ENCODE results near the gene RPL21. TPM values are rescaled to one million over a fixed set of nuclear protein-coding genes. Genes with fewer than 3 reads are reported as not detected.

The RPL21 gene
- total RNA-seq, 1 experiment from 2014 or later: 986 TPM

DNA sequence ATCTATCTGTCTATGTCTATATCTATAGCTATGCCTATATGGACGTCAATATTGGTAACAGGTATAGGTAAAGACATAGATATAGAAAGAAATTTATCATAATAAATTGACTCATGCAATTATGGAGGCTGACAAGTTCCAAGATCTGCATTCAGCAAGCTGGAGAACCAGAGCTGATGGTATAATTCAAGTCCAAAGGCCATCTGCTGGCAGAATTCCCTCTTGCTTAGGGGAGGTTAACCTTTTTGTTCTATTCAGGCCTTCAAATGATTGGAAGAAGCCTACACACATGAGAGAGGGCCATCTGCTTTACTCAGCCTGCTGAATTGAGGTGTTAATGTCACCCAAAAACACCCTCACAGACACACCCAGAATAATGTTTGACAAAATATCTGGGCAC lies 30.1 kb downstream of the RPL21 start:
- H3K27ac ChIP-seq (ENCODE audit: low read depth, low read length, poor library complexity, severe bottlenecking): no peak overlapping the region
- H3K27me3 ChIP-seq (replicated peaks; ENCODE audit: insufficient read depth, low read depth, low read length, poor library complexity): no peaks in the 10 kb centered on the region
- TF ChIP-seq, protein P1, sequence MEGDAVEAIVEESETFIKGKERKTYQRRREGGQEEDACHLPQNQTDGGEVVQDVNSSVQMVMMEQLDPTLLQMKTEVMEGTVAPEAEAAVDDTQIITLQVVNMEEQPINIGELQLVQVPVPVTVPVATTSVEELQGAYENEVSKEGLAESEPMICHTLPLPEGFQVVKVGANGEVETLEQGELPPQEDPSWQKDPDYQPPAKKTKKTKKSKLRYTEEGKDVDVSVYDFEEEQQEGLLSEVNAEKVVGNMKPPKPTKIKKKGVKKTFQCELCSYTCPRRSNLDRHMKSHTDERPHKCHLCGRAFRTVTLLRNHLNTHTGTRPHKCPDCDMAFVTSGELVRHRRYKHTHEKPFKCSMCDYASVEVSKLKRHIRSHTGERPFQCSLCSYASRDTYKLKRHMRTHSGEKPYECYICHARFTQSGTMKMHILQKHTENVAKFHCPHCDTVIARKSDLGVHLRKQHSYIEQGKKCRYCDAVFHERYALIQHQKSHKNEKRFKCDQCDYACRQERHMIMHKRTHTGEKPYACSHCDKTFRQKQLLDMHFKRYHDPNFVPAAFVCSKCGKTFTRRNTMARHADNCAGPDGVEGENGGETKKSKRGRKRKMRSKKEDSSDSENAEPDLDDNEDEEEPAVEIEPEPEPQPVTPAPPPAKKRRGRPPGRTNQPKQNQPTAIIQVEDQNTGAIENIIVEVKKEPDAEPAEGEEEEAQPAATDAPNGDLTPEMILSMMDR (conservative IDR thresholded peaks at IDR 0.05; ENCODE audit: low read depth, low read length): no peak
- TF ChIP-seq EZH2 (IDR thresholded peaks at IDR 0.05; ENCODE audit: borderline replicate concordance, low read depth, low read length, poor library complexity, severe bottlenecking): no peak
- ChIA-PET POLR2A (ENCODE audit: low non-redundant PET) (no interaction called here), CTCF (no interaction called here)
- no peaks in the 10 kb centered on the region for H3K36me3 ChIP-seq (ENCODE audit: insufficient read depth, low read length, poor library complexity, severe bottlenecking)
- no peak overlapping the region for H3K4me3 ChIP-seq (ENCODE audit: low read depth, low read length, poor library complexity, severe bottlenecking)
- H3K4me1 ChIP-seq (ENCODE audit: insufficient read depth, low read length, poor library complexity, severe bottlenecking): no peaks in the 10 kb centered on the region
- intact Hi-C loops (cut with micrococcal nuclease; ENCODE audit: unreplicated experiment): no loop called here
- no TSS peak for BruUV-seq (replicated peaks)
- no peaks in the 10 kb centered on the region for H3K9me3 ChIP-seq (ENCODE audit: low read depth, low read length, poor library complexity, severe bottlenecking)
- no peak for DNase-seq (ENCODE audit: low spot score)

DNA sequence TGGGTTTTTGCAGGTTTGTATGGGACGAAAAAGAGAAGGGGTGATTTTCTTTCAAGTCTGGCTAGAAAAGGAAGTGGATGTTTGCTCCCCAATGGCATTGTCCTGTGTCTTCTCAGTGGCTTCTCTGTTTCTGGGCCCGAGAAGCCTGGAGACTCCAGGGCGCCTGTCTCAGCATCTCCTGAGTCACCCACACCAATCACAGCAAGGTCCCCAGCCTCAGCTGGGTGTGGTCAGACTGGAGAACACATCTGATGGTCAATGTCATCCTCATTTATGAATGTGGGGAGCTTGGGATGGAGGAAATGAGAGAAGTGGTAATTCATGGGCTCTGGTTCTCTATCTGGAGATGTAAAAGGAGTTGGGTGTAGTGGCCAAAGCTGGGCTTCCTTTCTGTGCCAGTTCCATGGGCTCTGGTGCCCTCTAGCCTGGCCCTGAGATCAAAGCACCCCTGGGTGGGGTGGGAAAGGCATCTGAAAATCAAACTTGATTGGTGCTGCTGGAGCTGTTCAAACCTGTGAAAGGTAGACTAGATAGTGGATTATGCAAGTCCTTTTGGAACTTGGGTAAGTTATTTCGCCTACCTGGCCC lies 32.6 kb downstream of the RPL21 start:
- CTCF ChIA-PET: no interaction called here
- DNase-seq (ENCODE audit: low spot score): no peak
- POLR2A ChIA-PET (ENCODE audit: low non-redundant PET): no interaction called here
- TF ChIP-seq EZH2 (IDR thresholded peaks at IDR 0.05; ENCODE audit: borderline replicate concordance, low read depth, low read length, poor library complexity, severe bottlenecking): no peak
- TF ChIP-seq, protein P1 (conservative IDR thresholded peaks at IDR 0.05; ENCODE audit: low read depth, low read length): peak; percentile 38
- no peaks in the 10 kb centered on the region for H3K4me1 ChIP-seq (ENCODE audit: insufficient read depth, low read length, poor library complexity, severe bottlenecking)
- no peak overlapping the region for H3K4me3 ChIP-seq (ENCODE audit: low read depth, low read length, poor library complexity, severe bottlenecking)
- H3K9me3 ChIP-seq (ENCODE audit: low read depth, low read length, poor library complexity, severe bottlenecking): no peaks in the 10 kb centered on the region
- H3K27me3 ChIP-seq (replicated peaks; ENCODE audit: insufficient read depth, low read depth, low read length, poor library complexity): no peaks in the 10 kb centered on the region
- no TSS peak for BruUV-seq (replicated peaks)
- no peak overlapping the region for H3K27ac ChIP-seq (ENCODE audit: low read depth, low read length, poor library complexity, severe bottlenecking)
- no peaks in the 10 kb centered on the region for H3K36me3 ChIP-seq (ENCODE audit: insufficient read depth, low read length, poor library complexity, severe bottlenecking)
- intact Hi-C loops (cut with micrococcal nuclease; ENCODE audit: unreplicated experiment): no loop called here

DNA sequence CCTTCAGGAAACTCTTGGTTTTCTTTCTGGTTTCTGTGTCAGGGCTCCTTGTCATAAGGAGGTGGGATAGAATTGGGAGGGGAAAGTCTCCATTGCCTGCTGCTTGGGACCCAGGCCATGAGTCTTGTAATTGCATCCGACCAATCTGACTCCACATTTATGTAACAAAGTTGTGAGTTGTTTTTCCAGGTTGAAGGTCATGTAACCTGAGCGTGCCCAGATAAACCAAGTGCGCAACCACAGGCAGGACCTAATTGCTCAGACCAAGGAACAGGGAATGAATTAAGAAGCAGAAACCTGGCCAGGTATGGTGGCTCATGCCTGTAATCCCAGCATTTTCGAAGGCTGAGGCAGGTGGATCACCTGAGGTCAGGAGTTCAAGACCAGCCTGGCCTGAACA lies 37.0 kb downstream of the RPL21 start:
- no peak overlapping the region for H3K4me3 ChIP-seq (ENCODE audit: low read depth, low read length, poor library complexity, severe bottlenecking)
- no TSS peak for BruUV-seq (replicated peaks)
- no peak for TF ChIP-seq EZH2 (IDR thresholded peaks at IDR 0.05; ENCODE audit: borderline replicate concordance, low read depth, low read length, poor library complexity, severe bottlenecking)
- TF ChIP-seq, protein P1 (conservative IDR thresholded peaks at IDR 0.05; ENCODE audit: low read depth, low read length): no peak
- no peak for DNase-seq (ENCODE audit: low spot score)
- H3K27ac ChIP-seq (ENCODE audit: low read depth, low read length, poor library complexity, severe bottlenecking): no peak overlapping the region
- peaks cover under 1% of the 10 kb centered on the region for H3K27me3 ChIP-seq (replicated peaks; ENCODE audit: insufficient read depth, low read depth, low read length, poor library complexity)
- POLR2A ChIA-PET (ENCODE audit: low non-redundant PET): interaction anchor here (0.6 kb wide), 1 partner anchor 26 kb away, joined by 3 read pairs; no protein-coding TSS in a partner anchor
- H3K4me1 ChIP-seq (ENCODE audit: insufficient read depth, low read length, poor library complexity, severe bottlenecking): no peaks in the 10 kb centered on the region
- CTCF ChIA-PET: no interaction called here
- no peaks in the 10 kb centered on the region for H3K9me3 ChIP-seq (ENCODE audit: low read depth, low read length, poor library complexity, severe bottlenecking)
- no peaks in the 10 kb centered on the region for H3K36me3 ChIP-seq (ENCODE audit: insufficient read depth, low read length, poor library complexity, severe bottlenecking)
- intact Hi-C loops (cut with micrococcal nuclease; ENCODE audit: unreplicated experiment): no loop called here

Measured in A673 (cell line).